HepG2 (cell line): ENCODE measurements around the gene C11orf54. TPM values are rescaled to one million over a fixed set of nuclear protein-coding genes. Genes with fewer than 3 reads are reported as not detected.

Experiments used
- BRD4 ChIP-seq: sonication (generic); formaldehyde crosslinking; IDR thresholded peaks from 2 replicates; pipeline ENCODE4 v1.4.0; 2020; ENCODE audit warnings: missing genetic modification reagents
- JUNB ChIP-seq: sonication (generic); formaldehyde crosslinking; IDR thresholded peaks from 2 replicates; pipeline ENCODE4 v1.8.0; 2022; ENCODE audit warnings: missing genetic modification reagents, mild to moderate bottlenecking, borderline replicate concordance
- MTA1 ChIP-seq: sonication (generic); formaldehyde crosslinking; IDR thresholded peaks from 2 replicates; pipeline ENCODE4 v1.4.0; 2020; ENCODE audit warnings: missing genetic modification reagents, mild to moderate bottlenecking, borderline replicate concordance
- MTA3 ChIP-seq: sonication (generic); formaldehyde crosslinking; IDR thresholded peaks from 2 replicates; pipeline ENCODE4 v1.4.0; 2020; ENCODE audit warnings: missing genetic modification reagents
- RARG ChIP-seq: sonication (generic); formaldehyde crosslinking; IDR thresholded peaks from 2 replicates; pipeline ENCODE4 v1.4.0; 2020; ENCODE audit warnings: low read depth, mild to moderate bottlenecking, missing genetic modification reagents
- RXRB ChIP-seq: IDR thresholded peaks from 2 replicates; pipeline ENCODE4 v1.6.1; 2016; ENCODE audit warnings: borderline replicate concordance, missing genetic modification reagents, missing compliant biosample characterization
- ZBTB1 ChIP-seq: sonication (generic); formaldehyde crosslinking; IDR thresholded peaks from 2 replicates; pipeline ENCODE4 v1.4.0; 2020; ENCODE audit warnings: missing genetic modification reagents, borderline replicate concordance
- ZEB1 ChIP-seq: IDR thresholded peaks from 2 replicates; pipeline ENCODE4 v1.6.1; 2012; ENCODE audit warnings: mild to moderate bottlenecking, low read depth, inconsistent platforms; ENCODE audit not compliant: insufficient replicate concordance
- ZFP62 ChIP-seq: sonication (generic); formaldehyde crosslinking; IDR thresholded peaks from 2 replicates; pipeline ENCODE4 v1.4.0; 2020; ENCODE audit warnings: missing genetic modification reagents
- ZNF605 ChIP-seq: sonication (generic); formaldehyde crosslinking; IDR thresholded peaks from 2 replicates; pipeline ENCODE4 v1.8.0; 2022; ENCODE audit warnings: mild to moderate bottlenecking, missing genetic modification reagents
- ZNF644 ChIP-seq: IDR thresholded peaks from 2 replicates; pipeline ENCODE4 v1.6.1; 2016; ENCODE audit warnings: low read depth
- ZNF703 ChIP-seq: sonication (generic); formaldehyde crosslinking; IDR thresholded peaks from 2 replicates; pipeline ENCODE4 v1.5.1; 2020; ENCODE audit warnings: missing genetic modification reagents, mild to moderate bottlenecking, moderate library complexity, borderline replicate concordance
- polyA plus RNA-seq, 8 experiments: library from polyadenylated mRNA; depleted of rRNA in 3 of 8; stranded (reverse) in 7 of 8; unstranded in 1 of 8; fragments of >200 nt; fragmentation: Illumina TruSeq in 4 of 8; extraction: Trizol in 4 of 8; gene quantifications; 2 replicates each; pipeline versions ENCODE4 v1.2.1 to v1.2.3, GENCODE V29; 2011 to 2016; ENCODE audit warnings: low read depth in 4 of 8, missing spikeins in 1 of 8, mixed read lengths in 1 of 8; ENCODE audit not compliant: insufficient read depth in 1 of 8
- total RNA-seq, 5 experiments: library from RNA; depleted of rRNA; stranded (reverse); fragments of >200 nt; fragmentation: Illumina TruSeq; extraction: Trizol; gene quantifications; 2 replicates each; pipeline ENCODE4 v1.2.3, GENCODE V29; 2016; ENCODE audit warnings: low read depth in 1 of 5
- TF ChIP-seq, protein P1 (sequence below): fragments of 450-650 bp; IDR thresholded peaks from 2 replicates; pipeline ENCODE4 v1.6.1; 2017; ENCODE audit warnings: mild to moderate bottlenecking
- TF ChIP-seq, protein P2 (sequence below): sonication (generic); formaldehyde crosslinking; IDR thresholded peaks from 2 replicates; pipeline ENCODE4 v1.5.0; 2020; ENCODE audit warnings: mild to moderate bottlenecking, missing genetic modification reagents, borderline replicate concordance
- TF ChIP-seq, protein P3 (sequence below), 2 experiments: fragments of 450-650 bp in 1 of 2; sonication (generic) in 1 of 2; formaldehyde crosslinking; IDR thresholded peaks; 2 replicates each; pipeline versions ENCODE4 v1.5.0 to v1.8.0; 2020 to 2022; ENCODE audit warnings: mild to moderate bottlenecking in 1 of 2, missing genetic modification reagents in 1 of 2

The C11orf54 gene
- total and polyA plus RNA-seq, 2 of the 13 experiments (the other 11 are each of a cell fraction or from before 2014, with no cell fraction given) = 42.7 to 50.1 TPM

DNA sequence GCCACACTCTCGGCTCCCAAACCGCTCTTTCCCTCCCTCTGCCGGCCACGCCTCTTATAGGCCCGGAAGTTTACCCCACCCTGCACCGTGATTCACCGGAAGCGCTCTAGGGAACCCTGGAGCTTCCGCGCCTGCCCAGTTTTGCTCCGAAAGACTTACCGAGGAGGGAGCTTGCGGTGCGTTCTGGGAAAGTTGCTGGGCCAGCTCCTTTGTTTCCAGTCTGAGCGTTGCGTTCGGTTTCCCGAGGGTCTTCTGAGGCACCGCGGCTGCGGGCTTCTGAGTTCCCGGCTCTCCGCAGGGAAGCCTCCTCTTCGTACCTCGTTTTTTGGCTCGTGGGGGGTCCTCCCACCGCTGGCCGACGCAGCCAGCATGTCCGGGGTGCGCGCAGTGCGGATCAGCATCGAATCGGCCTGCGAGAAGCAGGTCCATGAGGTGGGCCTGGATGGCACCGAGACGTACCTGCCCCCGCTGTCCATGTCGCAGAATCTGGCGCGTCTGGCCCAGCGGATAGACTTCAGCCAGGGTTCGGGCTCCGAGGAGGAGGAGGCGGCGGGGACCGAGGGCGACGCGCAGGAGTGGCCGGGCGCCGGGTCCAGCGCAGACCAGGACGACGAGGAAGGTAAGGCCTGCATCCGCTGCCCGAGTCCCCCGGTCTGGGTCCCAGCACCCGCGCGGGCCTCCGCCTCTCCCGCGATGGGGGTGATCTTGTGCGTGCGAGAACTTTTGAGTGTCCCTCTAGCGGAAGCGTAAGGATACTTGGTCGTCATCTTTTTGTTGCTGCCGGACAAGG lies 42.9 kb downstream of the C11orf54 start, which contains the start of gene MED17 (continued):
- TF ChIP-seq, protein P1, sequence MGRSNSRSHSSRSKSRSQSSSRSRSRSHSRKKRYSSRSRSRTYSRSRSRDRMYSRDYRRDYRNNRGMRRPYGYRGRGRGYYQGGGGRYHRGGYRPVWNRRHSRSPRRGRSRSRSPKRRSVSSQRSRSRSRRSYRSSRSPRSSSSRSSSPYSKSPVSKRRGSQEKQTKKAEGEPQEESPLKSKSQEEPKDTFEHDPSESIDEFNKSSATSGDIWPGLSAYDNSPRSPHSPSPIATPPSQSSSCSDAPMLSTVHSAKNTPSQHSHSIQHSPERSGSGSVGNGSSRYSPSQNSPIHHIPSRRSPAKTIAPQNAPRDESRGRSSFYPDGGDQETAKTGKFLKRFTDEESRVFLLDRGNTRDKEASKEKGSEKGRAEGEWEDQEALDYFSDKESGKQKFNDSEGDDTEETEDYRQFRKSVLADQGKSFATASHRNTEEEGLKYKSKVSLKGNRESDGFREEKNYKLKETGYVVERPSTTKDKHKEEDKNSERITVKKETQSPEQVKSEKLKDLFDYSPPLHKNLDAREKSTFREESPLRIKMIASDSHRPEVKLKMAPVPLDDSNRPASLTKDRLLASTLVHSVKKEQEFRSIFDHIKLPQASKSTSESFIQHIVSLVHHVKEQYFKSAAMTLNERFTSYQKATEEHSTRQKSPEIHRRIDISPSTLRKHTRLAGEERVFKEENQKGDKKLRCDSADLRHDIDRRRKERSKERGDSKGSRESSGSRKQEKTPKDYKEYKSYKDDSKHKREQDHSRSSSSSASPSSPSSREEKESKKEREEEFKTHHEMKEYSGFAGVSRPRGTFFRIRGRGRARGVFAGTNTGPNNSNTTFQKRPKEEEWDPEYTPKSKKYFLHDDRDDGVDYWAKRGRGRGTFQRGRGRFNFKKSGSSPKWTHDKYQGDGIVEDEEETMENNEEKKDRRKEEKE = no peak
- TF ChIP-seq MTA3 = no peak
- 0 out of 2 replicates have a peak, but pooled peaks have one; percentile 24 for TF ChIP-seq ZNF703 (CRISPR knock-in tag)
- TF ChIP-seq, protein P2, sequence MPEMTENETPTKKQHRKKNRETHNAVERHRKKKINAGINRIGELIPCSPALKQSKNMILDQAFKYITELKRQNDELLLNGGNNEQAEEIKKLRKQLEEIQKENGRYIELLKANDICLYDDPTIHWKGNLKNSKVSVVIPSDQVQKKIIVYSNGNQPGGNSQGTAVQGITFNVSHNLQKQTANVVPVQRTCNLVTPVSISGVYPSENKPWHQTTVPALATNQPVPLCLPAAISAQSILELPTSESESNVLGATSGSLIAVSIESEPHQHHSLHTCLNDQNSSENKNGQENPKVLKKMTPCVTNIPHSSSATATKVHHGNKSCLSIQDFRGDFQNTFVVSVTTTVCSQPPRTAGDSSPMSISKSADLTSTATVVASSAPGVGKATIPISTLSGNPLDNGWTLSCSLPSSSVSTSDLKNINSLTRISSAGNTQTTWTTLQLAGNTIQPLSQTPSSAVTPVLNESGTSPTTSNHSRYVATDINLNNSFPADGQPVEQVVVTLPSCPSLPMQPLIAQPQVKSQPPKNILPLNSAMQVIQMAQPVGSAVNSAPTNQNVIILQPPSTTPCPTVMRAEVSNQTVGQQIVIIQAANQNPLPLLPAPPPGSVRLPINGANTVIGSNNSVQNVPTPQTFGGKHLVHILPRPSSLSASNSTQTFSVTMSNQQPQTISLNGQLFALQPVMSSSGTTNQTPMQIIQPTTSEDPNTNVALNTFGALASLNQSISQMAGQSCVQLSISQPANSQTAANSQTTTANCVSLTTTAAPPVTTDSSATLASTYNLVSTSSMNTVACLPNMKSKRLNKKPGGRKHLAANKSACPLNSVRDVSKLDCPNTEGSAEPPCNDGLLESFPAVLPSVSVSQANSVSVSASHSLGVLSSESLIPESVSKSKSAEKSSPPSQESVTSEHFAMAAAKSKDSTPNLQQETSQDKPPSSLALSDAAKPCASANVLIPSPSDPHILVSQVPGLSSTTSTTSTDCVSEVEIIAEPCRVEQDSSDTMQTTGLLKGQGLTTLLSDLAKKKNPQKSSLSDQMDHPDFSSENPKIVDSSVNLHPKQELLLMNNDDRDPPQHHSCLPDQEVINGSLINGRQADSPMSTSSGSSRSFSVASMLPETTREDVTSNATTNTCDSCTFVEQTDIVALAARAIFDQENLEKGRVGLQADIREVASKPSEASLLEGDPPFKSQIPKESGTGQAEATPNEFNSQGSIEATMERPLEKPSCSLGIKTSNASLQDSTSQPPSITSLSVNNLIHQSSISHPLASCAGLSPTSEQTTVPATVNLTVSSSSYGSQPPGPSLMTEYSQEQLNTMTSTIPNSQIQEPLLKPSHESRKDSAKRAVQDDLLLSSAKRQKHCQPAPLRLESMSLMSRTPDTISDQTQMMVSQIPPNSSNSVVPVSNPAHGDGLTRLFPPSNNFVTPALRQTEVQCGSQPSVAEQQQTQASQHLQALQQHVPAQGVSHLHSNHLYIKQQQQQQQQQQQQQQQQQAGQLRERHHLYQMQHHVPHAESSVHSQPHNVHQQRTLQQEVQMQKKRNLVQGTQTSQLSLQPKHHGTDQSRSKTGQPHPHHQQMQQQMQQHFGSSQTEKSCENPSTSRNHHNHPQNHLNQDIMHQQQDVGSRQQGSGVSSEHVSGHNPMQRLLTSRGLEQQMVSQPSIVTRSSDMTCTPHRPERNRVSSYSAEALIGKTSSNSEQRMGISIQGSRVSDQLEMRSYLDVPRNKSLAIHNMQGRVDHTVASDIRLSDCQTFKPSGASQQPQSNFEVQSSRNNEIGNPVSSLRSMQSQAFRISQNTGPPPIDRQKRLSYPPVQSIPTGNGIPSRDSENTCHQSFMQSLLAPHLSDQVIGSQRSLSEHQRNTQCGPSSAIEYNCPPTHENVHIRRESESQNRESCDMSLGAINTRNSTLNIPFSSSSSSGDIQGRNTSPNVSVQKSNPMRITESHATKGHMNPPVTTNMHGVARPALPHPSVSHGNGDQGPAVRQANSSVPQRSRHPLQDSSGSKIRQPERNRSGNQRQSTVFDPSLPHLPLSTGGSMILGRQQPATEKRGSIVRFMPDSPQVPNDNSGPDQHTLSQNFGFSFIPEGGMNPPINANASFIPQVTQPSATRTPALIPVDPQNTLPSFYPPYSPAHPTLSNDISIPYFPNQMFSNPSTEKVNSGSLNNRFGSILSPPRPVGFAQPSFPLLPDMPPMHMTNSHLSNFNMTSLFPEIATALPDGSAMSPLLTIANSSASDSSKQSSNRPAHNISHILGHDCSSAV = peak; percentile 50; the same call in 1 of the 2 replicates
- TF ChIP-seq ZEB1 = no peak
- TF ChIP-seq MTA1 = no peak; the same call in 1 of the 2 replicates
- peak; percentile 30; the same call in 1 of the 2 replicates for TF ChIP-seq JUNB (CRISPR knock-in tag)
- TF ChIP-seq, protein P3, sequence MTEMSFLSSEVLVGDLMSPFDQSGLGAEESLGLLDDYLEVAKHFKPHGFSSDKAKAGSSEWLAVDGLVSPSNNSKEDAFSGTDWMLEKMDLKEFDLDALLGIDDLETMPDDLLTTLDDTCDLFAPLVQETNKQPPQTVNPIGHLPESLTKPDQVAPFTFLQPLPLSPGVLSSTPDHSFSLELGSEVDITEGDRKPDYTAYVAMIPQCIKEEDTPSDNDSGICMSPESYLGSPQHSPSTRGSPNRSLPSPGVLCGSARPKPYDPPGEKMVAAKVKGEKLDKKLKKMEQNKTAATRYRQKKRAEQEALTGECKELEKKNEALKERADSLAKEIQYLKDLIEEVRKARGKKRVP (CRISPR knock-in tag; IDR thresholded peaks at IDR 0.05) = peak in 1 of 2 experiments; percentile 70; a peak in 2 of 4 replicates
- TF ChIP-seq BRD4 = no peak; the same call in 1 of the 2 replicates
- TF ChIP-seq ZNF644 (CRISPR knock-in tag) = no peak
- no peak for TF ChIP-seq ZBTB1 (CRISPR knock-in tag)
- TF ChIP-seq RXRB (CRISPR knock-in tag) = no peak
- TF ChIP-seq ZNF605 (CRISPR knock-in tag) = peak; percentile 27
- TF ChIP-seq RARG (CRISPR knock-in tag) = peak; percentile 65
- no peak for TF ChIP-seq ZFP62 (CRISPR knock-in tag)
